Measurements from ENCODE around the gene LRP2. TPM values are rescaled to one million over a fixed set of nuclear protein-coding genes. Genes with fewer than 3 reads are reported as not detected.

The LRP2 gene
- total and polyA plus RNA-seq, 2 of the 8 experiments (the other 6 are each of a cell fraction or from before 2014, with no cell fraction given), result 2.0 to 2.9 TPM

GRCh38 chr2:169230204-169230603 lies 132.1 kb downstream of the LRP2 start:
- Histone ChIP-seq H3K79me2 (ENCODE audit: control insufficient read depth in 1 of 2, insufficient read depth in 2 of 2, low read length in 2 of 2) (no peaks in the 10 kb centered on the region), H3K36me3 (ENCODE audit: control insufficient read depth in 2 of 4, insufficient read depth in 4 of 4, low read length in 3 of 4) (no peaks in the 10 kb centered on the region; a peak in 1 of 8 replicates), H3K79me1 (ENCODE audit: low read depth, low read length) (no peaks in the 10 kb centered on the region; the same call in 1 of the 2 replicates), H2BK5ac (ENCODE audit: low read depth, low read length) (no peak overlapping the region), H3K9ac (replicated peaks in 1 of 4; ENCODE audit: extremely low read depth in 1 of 4, low read depth in 3 of 4, low read length in 3 of 4) (no peak overlapping the region), H3K27me3 (replicated peaks in 1 of 4; ENCODE audit: control insufficient read depth in 3 of 4, extremely low read depth in 1 of 4, insufficient read depth in 3 of 4, low read length in 3 of 4) (no peaks in the 10 kb centered on the region), H2AFZ (ENCODE audit: low read length) (no peak overlapping the region), H3K9me3 (ENCODE audit: insufficient read depth in 2 of 2, low read depth in 1 of 2, low read length in 1 of 2) (no peaks in the 10 kb centered on the region), H4K5ac (ENCODE audit: insufficient read length, low read depth, low read length) (no peak overlapping the region), H2AK5ac (ENCODE audit: low read depth, low read length) (no peak overlapping the region), H2BK15ac (ENCODE audit: low read length) (no peak overlapping the region), H2BK120ac (replicated peaks; ENCODE audit: low read depth, low read length) (no peak overlapping the region), H4K8ac (ENCODE audit: extremely low read depth, insufficient read depth, low read length) (no peak overlapping the region), H3K4me3 (ENCODE audit: extremely low read depth in 1 of 4, insufficient read depth in 2 of 4, low read depth in 3 of 4, low read length in 4 of 4) (no peak overlapping the region), H3K14ac (ENCODE audit: insufficient read length) (no peak overlapping the region), H3K18ac (ENCODE audit: extremely low read depth, low read length) (no peak overlapping the region), H3K27ac (ENCODE audit: low read depth, low read length) (no peak overlapping the region), H2BK20ac (ENCODE audit: low read length) (no peak overlapping the region), H3K56ac (replicated peaks; ENCODE audit: insufficient read length, low read depth, low read length) (no peak overlapping the region), H4K91ac (replicated peaks; ENCODE audit: insufficient read length, low read length) (no peak overlapping the region), H3K23me2 (ENCODE audit: low read depth, low read length) (no peaks in the 10 kb centered on the region), H3K4me1 (replicated peaks in 1 of 4; ENCODE audit: control insufficient read depth in 3 of 4, insufficient read depth in 4 of 4, low read length in 3 of 4) (no peaks in the 10 kb centered on the region), H2BK12ac (ENCODE audit: low read depth, low read length) (no peak overlapping the region), H3K4me2 (ENCODE audit: insufficient read depth in 1 of 2, low read depth in 2 of 2, low read length in 2 of 2) (no peak overlapping the region), H3K4ac (replicated peaks; ENCODE audit: insufficient read length, low read depth, low read length) (no peak overlapping the region), H4K20me1 (replicated peaks in 1 of 2; ENCODE audit: control insufficient read depth in 1 of 2, insufficient read depth in 2 of 2, low read length in 2 of 2) (no peaks in the 10 kb centered on the region), H3K23ac (ENCODE audit: insufficient read length) (no peak overlapping the region)
- CTCF ChIA-PET (ENCODE audit: partially characterized antibody), result no interaction called here
- 96% methylated on average over 2 of the region's 2 CpGs; no CpG with 5 or more reads in 1 of the 2 experiments for WGBS, 2 experiments (ENCODE audit: extremely low coverage in 1 of 2, insufficient coverage in 1 of 2, insufficient read length in 1 of 2, insufficient replicate concordance in 2 of 2, low coverage in 1 of 2, low lambda C conversion rate in 2 of 2, missing lambda C conversion rate in 1 of 2)
- DNase-seq (ENCODE audit: low read depth in 1 of 2, low spot score in 2 of 2), result no peak
- POLR2A ChIA-PET (ENCODE audit: partially characterized antibody), result no interaction called here
- FAIRE-seq, result no peak
- TF ChIP-seq, protein P1, sequence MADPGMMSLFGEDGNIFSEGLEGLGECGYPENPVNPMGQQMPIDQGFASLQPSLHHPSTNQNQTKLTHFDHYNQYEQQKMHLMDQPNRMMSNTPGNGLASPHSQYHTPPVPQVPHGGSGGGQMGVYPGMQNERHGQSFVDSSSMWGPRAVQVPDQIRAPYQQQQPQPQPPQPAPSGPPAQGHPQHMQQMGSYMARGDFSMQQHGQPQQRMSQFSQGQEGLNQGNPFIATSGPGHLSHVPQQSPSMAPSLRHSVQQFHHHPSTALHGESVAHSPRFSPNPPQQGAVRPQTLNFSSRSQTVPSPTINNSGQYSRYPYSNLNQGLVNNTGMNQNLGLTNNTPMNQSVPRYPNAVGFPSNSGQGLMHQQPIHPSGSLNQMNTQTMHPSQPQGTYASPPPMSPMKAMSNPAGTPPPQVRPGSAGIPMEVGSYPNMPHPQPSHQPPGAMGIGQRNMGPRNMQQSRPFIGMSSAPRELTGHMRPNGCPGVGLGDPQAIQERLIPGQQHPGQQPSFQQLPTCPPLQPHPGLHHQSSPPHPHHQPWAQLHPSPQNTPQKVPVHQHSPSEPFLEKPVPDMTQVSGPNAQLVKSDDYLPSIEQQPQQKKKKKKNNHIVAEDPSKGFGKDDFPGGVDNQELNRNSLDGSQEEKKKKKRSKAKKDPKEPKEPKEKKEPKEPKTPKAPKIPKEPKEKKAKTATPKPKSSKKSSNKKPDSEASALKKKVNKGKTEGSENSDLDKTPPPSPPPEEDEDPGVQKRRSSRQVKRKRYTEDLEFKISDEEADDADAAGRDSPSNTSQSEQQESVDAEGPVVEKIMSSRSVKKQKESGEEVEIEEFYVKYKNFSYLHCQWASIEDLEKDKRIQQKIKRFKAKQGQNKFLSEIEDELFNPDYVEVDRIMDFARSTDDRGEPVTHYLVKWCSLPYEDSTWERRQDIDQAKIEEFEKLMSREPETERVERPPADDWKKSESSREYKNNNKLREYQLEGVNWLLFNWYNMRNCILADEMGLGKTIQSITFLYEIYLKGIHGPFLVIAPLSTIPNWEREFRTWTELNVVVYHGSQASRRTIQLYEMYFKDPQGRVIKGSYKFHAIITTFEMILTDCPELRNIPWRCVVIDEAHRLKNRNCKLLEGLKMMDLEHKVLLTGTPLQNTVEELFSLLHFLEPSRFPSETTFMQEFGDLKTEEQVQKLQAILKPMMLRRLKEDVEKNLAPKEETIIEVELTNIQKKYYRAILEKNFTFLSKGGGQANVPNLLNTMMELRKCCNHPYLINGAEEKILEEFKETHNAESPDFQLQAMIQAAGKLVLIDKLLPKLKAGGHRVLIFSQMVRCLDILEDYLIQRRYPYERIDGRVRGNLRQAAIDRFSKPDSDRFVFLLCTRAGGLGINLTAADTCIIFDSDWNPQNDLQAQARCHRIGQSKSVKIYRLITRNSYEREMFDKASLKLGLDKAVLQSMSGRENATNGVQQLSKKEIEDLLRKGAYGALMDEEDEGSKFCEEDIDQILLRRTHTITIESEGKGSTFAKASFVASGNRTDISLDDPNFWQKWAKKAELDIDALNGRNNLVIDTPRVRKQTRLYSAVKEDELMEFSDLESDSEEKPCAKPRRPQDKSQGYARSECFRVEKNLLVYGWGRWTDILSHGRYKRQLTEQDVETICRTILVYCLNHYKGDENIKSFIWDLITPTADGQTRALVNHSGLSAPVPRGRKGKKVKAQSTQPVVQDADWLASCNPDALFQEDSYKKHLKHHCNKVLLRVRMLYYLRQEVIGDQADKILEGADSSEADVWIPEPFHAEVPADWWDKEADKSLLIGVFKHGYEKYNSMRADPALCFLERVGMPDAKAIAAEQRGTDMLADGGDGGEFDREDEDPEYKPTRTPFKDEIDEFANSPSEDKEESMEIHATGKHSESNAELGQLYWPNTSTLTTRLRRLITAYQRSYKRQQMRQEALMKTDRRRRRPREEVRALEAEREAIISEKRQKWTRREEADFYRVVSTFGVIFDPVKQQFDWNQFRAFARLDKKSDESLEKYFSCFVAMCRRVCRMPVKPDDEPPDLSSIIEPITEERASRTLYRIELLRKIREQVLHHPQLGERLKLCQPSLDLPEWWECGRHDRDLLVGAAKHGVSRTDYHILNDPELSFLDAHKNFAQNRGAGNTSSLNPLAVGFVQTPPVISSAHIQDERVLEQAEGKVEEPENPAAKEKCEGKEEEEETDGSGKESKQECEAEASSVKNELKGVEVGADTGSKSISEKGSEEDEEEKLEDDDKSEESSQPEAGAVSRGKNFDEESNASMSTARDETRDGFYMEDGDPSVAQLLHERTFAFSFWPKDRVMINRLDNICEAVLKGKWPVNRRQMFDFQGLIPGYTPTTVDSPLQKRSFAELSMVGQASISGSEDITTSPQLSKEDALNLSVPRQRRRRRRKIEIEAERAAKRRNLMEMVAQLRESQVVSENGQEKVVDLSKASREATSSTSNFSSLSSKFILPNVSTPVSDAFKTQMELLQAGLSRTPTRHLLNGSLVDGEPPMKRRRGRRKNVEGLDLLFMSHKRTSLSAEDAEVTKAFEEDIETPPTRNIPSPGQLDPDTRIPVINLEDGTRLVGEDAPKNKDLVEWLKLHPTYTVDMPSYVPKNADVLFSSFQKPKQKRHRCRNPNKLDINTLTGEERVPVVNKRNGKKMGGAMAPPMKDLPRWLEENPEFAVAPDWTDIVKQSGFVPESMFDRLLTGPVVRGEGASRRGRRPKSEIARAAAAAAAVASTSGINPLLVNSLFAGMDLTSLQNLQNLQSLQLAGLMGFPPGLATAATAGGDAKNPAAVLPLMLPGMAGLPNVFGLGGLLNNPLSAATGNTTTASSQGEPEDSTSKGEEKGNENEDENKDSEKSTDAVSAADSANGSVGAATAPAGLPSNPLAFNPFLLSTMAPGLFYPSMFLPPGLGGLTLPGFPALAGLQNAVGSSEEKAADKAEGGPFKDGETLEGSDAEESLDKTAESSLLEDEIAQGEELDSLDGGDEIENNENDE (IDR thresholded peaks at IDR 0.05; ENCODE audit: insufficient replicate concordance, low read length), result no peak

Measured in H1 (cell line).